ENCODE results near the gene ASB12. TPM values are rescaled to one million over a fixed set of nuclear protein-coding genes. Genes with fewer than 3 reads are reported as not detected.

ASB12 gene
- total RNA-seq, 1 donor from 2014 or later, result 0.33 TPM

- H3K27me3 Mint-ChIP-seq (ENCODE audit: unreplicated experiment), result peaks cover 7% of the 10 kb centered on the region
- no peaks in the 10 kb centered on the region for H3K9me3 Mint-ChIP-seq (ENCODE audit: unreplicated experiment)
- no peak overlapping the region for H3K4me3 Mint-ChIP-seq (ENCODE audit: unreplicated experiment)
- H3K27ac Mint-ChIP-seq (ENCODE audit: unreplicated experiment), result no peak overlapping the region
- no peaks in the 10 kb centered on the region for H3K4me1 Mint-ChIP-seq (ENCODE audit: unreplicated experiment)
- TF ChIP-seq, protein P1, sequence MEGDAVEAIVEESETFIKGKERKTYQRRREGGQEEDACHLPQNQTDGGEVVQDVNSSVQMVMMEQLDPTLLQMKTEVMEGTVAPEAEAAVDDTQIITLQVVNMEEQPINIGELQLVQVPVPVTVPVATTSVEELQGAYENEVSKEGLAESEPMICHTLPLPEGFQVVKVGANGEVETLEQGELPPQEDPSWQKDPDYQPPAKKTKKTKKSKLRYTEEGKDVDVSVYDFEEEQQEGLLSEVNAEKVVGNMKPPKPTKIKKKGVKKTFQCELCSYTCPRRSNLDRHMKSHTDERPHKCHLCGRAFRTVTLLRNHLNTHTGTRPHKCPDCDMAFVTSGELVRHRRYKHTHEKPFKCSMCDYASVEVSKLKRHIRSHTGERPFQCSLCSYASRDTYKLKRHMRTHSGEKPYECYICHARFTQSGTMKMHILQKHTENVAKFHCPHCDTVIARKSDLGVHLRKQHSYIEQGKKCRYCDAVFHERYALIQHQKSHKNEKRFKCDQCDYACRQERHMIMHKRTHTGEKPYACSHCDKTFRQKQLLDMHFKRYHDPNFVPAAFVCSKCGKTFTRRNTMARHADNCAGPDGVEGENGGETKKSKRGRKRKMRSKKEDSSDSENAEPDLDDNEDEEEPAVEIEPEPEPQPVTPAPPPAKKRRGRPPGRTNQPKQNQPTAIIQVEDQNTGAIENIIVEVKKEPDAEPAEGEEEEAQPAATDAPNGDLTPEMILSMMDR (IDR thresholded peaks at IDR 0.05; ENCODE audit: unreplicated experiment), result no peak
- H3K36me3 Mint-ChIP-seq (ENCODE audit: low read depth, unreplicated experiment), result peaks cover 8% of the 10 kb centered on the region
- DNase-seq (ENCODE audit: low spot score), result no peak
Observed at GRCh38 chrX:64188901-64189300, 41.5 kb downstream of the ASB12 start.

- H3K9me3 Mint-ChIP-seq (ENCODE audit: unreplicated experiment), result no peaks in the 10 kb centered on the region
- no peak overlapping the region for H3K27ac Mint-ChIP-seq (ENCODE audit: unreplicated experiment)
- TF ChIP-seq, protein P1 (IDR thresholded peaks at IDR 0.05; ENCODE audit: unreplicated experiment), result no peak
- no peak overlapping the region for H3K4me3 Mint-ChIP-seq (ENCODE audit: unreplicated experiment)
- DNase-seq (ENCODE audit: low spot score), result no peak
- H3K27me3 Mint-ChIP-seq (ENCODE audit: unreplicated experiment), result peaks cover 5% of the 10 kb centered on the region
- H3K4me1 Mint-ChIP-seq (ENCODE audit: unreplicated experiment), result no peaks in the 10 kb centered on the region
- peaks cover 8% of the 10 kb centered on the region for H3K36me3 Mint-ChIP-seq (ENCODE audit: low read depth, unreplicated experiment)
Observed at GRCh38 chrX:64187762-64188150, 42.7 kb downstream of the ASB12 start.

GRCh38 chrX:64186974-64187761 is 43.2 kb downstream of the ASB12 start:
- Mint-ChIP-seq H3K9me3 (ENCODE audit: unreplicated experiment) (no peaks in the 10 kb centered on the region), H3K36me3 (ENCODE audit: low read depth, unreplicated experiment) (peaks cover 7% of the 10 kb centered on the region), H3K27me3 (ENCODE audit: unreplicated experiment) (peaks cover 5% of the 10 kb centered on the region), H3K4me1 (ENCODE audit: unreplicated experiment) (no peaks in the 10 kb centered on the region), H3K27ac (ENCODE audit: unreplicated experiment) (no peak overlapping the region), H3K4me3 (ENCODE audit: unreplicated experiment) (no peak overlapping the region)
- TF ChIP-seq, protein P1 (IDR thresholded peaks at IDR 0.05; ENCODE audit: unreplicated experiment), result no peak
- DNase-seq (ENCODE audit: low spot score), result no peak

GRCh38 chrX:64184396-64184795 is 46.0 kb downstream of the ASB12 start:
- TF ChIP-seq, protein P1 (IDR thresholded peaks at IDR 0.05; ENCODE audit: unreplicated experiment), result no peak
- Mint-ChIP-seq H3K4me3 (ENCODE audit: unreplicated experiment) (no peak overlapping the region), H3K36me3 (ENCODE audit: low read depth, unreplicated experiment) (no peaks in the 10 kb centered on the region), H3K9me3 (ENCODE audit: unreplicated experiment) (no peaks in the 10 kb centered on the region), H3K27me3 (ENCODE audit: unreplicated experiment) (peaks cover 1% of the 10 kb centered on the region), H3K4me1 (ENCODE audit: unreplicated experiment) (no peaks in the 10 kb centered on the region), H3K27ac (ENCODE audit: unreplicated experiment) (no peak overlapping the region)
- no peak for DNase-seq (ENCODE audit: low spot score)

DNA sequence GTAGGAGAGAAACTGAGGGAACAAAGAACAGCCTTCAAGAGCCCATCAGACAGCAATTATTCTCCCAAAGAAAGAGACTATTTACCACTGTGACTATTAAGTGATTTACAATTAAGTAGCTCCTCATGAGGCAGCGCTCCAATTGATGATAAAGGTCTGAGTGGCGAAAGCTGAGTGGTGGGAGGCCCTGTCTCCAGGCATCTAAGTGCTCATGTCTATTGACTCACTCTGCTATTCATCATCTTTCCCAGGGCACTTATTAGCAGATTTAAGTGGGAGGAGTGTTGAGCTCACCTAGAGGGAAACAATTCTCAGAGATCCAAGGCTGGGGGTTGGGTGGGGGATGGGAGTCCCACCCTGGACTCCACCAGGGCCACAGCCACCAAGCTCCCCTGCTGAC is 48.2 kb downstream of the ASB12 start:
- Mint-ChIP-seq H3K27ac (ENCODE audit: unreplicated experiment) (no peak overlapping the region), H3K9me3 (ENCODE audit: unreplicated experiment) (no peaks in the 10 kb centered on the region)
- DNase-seq (ENCODE audit: low spot score), result no peak

More for the DNA sequence above, 48.2 kb downstream of the ASB12 start:
- Mint-ChIP-seq H3K4me3 (ENCODE audit: unreplicated experiment) (no peak overlapping the region), H3K36me3 (ENCODE audit: low read depth, unreplicated experiment) (no peaks in the 10 kb centered on the region), H3K4me1 (ENCODE audit: unreplicated experiment) (no peaks in the 10 kb centered on the region), H3K27me3 (ENCODE audit: unreplicated experiment) (peaks cover 1% of the 10 kb centered on the region)
- TF ChIP-seq, protein P1 (IDR thresholded peaks at IDR 0.05; ENCODE audit: unreplicated experiment), result no peak
